GM19372 (cell line): Measurements from ENCODE around the gene CAPN11.

Experiments
- ATAC-seq: cut with Tn5 transposase; IDR thresholded peaks from one replicate; pipeline ENCODE4 v1.9.1; 2021; ENCODE audit warnings: mild to moderate bottlenecking, low read depth, moderate library complexity; ENCODE audit not compliant: unreplicated experiment

CAPN11 gene

GRCh38 chr6:44158770-44159228 lies at the start of gene CAPN11:
CAPN11 (plus strand) TSS chr6:44158820; CDS start chr6:44158849, 29 bp downstream.
- ATAC-seq = no peak

GRCh38 chr6:44109212-44109611 lies 49.4 kb upstream of the CAPN11 start:
- ATAC-seq = no peak

- ATAC-seq = no peak
These were observed 48.5 kb upstream of the CAPN11 start for GRCh38 chr6:44110005-44110676.

GRCh38 chr6:44110966-44111365 lies 47.7 kb upstream of the CAPN11 start:
- ATAC-seq = no peak

GRCh38 chr6:44111434-44112417 lies 46.9 kb upstream of the CAPN11 start:
- ATAC-seq = no peak

- ATAC-seq = no peak
These were observed 45.2 kb upstream of the CAPN11 start for GRCh38 chr6:44113414-44113813.

GRCh38 chr6:44115866-44116265 lies 42.8 kb upstream of the CAPN11 start:
- no peak for ATAC-seq

- no peak for ATAC-seq
These were observed 41.8 kb upstream of the CAPN11 start for GRCh38 chr6:44116641-44117382.

GRCh38 chr6:44117397-44118128 lies 41.1 kb upstream of the CAPN11 start:
- ATAC-seq = no peak

- ATAC-seq = no peak
These were observed 38.8 kb upstream of the CAPN11 start for GRCh38 chr6:44119704-44120262.

- no peak for ATAC-seq
These were observed 37.8 kb upstream of the CAPN11 start for GRCh38 chr6:44120692-44121443.

GRCh38 chr6:44122801-44123200 lies 35.8 kb upstream of the CAPN11 start:
- ATAC-seq = no peak

- no peak for ATAC-seq
These were observed 35.1 kb upstream of the CAPN11 start for GRCh38 chr6:44123544-44123943.

GRCh38 chr6:44126320-44127149 lies 32.1 kb upstream of the CAPN11 start:
- ATAC-seq = peak; percentile 25

GRCh38 chr6:44127186-44128019 lies 31.2 kb upstream of the CAPN11 start, which contains the start of the genes MRPL14 and TMEM63B:
MRPL14 (minus strand) TSS chr6:44127452; CDS start chr6:44116611, 10,841 bp downstream.
TMEM63B (plus strand) TSS chr6:44127554; CDS start chr6:44134585, 7,031 bp downstream.
- peak; percentile 80 for ATAC-seq

- no peak for ATAC-seq
These were observed 30.4 kb upstream of the CAPN11 start for GRCh38 chr6:44128020-44128917.
